Activated CD4-positive, alpha-beta memory T cell treated with anti-CD3 and anti-CD28 coated beads for 36 hours (primary cell): ENCODE measurements around the gene SMIM21. TPM values are rescaled to one million over a fixed set of nuclear protein-coding genes. Genes with fewer than 3 reads are reported as not detected.

Experiments used
- CTCF ChIA-PET: fragments of 350-600 bp; sonication (Branson Sonifier 250); formaldehyde crosslinking; loops from one replicate; lab custom pipeline; 2021; ENCODE audit warnings: antibody characterized with exemption, inconsistent platforms; lab: Charles Lee
- POLR2A ChIA-PET: fragments of 350-600 bp; sonication (Branson Sonifier 250); formaldehyde crosslinking; loops from one replicate; lab custom pipeline; 2021; ENCODE audit warnings: antibody characterized with exemption; lab: Charles Lee
- DNase-seq: peaks from one replicate; pipeline ENCODE4 v3.0.0-alpha.2; 2020
- H3K27ac Mint-ChIP-seq: one replicate; pipeline ENCODE4 v1.8.0; 2021; ENCODE audit warnings: mixed read lengths
- H3K27me3 Mint-ChIP-seq: one replicate; pipeline ENCODE4 v1.8.0; 2021; ENCODE audit warnings: mixed read lengths
- H3K36me3 Mint-ChIP-seq: one replicate; pipeline ENCODE4 v1.8.0; 2021; ENCODE audit warnings: mixed read lengths
- H3K4me1 Mint-ChIP-seq: one replicate; pipeline ENCODE4 v1.8.0; 2021; ENCODE audit warnings: low read depth, mixed read lengths
- H3K4me3 Mint-ChIP-seq: one replicate; pipeline ENCODE4 v1.8.0; 2021; ENCODE audit warnings: mild to moderate bottlenecking, mixed read lengths
- H3K9me3 Mint-ChIP-seq: one replicate; pipeline ENCODE4 v1.8.0; 2021; ENCODE audit warnings: mixed read lengths
- intact Hi-C: fragments of 100-400 bp; cut with micrococcal nuclease; formaldehyde crosslinking; loops from one replicate; pipeline ENCODE4 v1.15.1; 2023
- total RNA-seq, 2 experiments: library from RNA; stranded (reverse); gene quantifications; one replicate each; pipeline ENCODE4 v1.2.3, GENCODE V29; 2021

SMIM21 gene
- total RNA-seq, 2 experiments from 2014 or later: not detected

- intact Hi-C loops: no loop called here
- Mint-ChIP-seq H3K27me3 (peaks cover 1% of the 10 kb centered on the region), H3K36me3 (no peaks in the 10 kb centered on the region), H3K4me1 (no peaks in the 10 kb centered on the region), H3K9me3 (peaks cover 3% of the 10 kb centered on the region), H3K27ac (no peak overlapping the region), H3K4me3 (no peak overlapping the region)
- ChIA-PET CTCF (no interaction called here), POLR2A (no interaction called here)
- no peak for DNase-seq
Observed at GRCh38 chr18:75418293-75419005, 9.1 kb downstream of the SMIM21 start.

GRCh38 chr18:75410611-75411010 is 16.9 kb downstream of the SMIM21 start:
- DNase-seq: no peak
- ChIA-PET POLR2A (no interaction called here), CTCF (no interaction called here)
- H3K4me1 Mint-ChIP-seq: peaks cover 20% of the 10 kb centered on the region
- H3K36me3 Mint-ChIP-seq: no peaks in the 10 kb centered on the region
- H3K27me3 Mint-ChIP-seq: no peaks in the 10 kb centered on the region
- no peaks in the 10 kb centered on the region for H3K9me3 Mint-ChIP-seq
- intact Hi-C loops: no loop called here
- no peak overlapping the region for H3K4me3 Mint-ChIP-seq
- no peak overlapping the region for H3K27ac Mint-ChIP-seq

- intact Hi-C loops: no loop called here
- Mint-ChIP-seq H3K4me1 (peaks cover 20% of the 10 kb centered on the region), H3K36me3 (no peaks in the 10 kb centered on the region), H3K27me3 (no peaks in the 10 kb centered on the region), H3K4me3 (no peak overlapping the region), H3K9me3 (no peaks in the 10 kb centered on the region), H3K27ac (no peak overlapping the region)
- POLR2A ChIA-PET: no interaction called here
- no peak for DNase-seq
- CTCF ChIA-PET: no interaction called here
Observed at GRCh38 chr18:75409806-75410205, 17.7 kb downstream of the SMIM21 start.

GRCh38 chr18:75408554-75409506 is 18.7 kb downstream of the SMIM21 start:
- ChIA-PET CTCF (no interaction called here), POLR2A (no interaction called here)
- Mint-ChIP-seq H3K9me3 (no peaks in the 10 kb centered on the region), H3K27me3 (no peaks in the 10 kb centered on the region), H3K36me3 (no peaks in the 10 kb centered on the region), H3K4me1 (peaks cover 20% of the 10 kb centered on the region), H3K4me3 (no peak overlapping the region), H3K27ac (no peak overlapping the region)
- intact Hi-C loops: no loop called here
- DNase-seq: peak; percentile 60

GRCh38 chr18:75407468-75408437 is 19.8 kb downstream of the SMIM21 start:
- POLR2A ChIA-PET: no interaction called here
- intact Hi-C loops: no loop called here
- CTCF ChIA-PET: no interaction called here
- no peaks in the 10 kb centered on the region for H3K36me3 Mint-ChIP-seq
- peaks cover 20% of the 10 kb centered on the region for H3K4me1 Mint-ChIP-seq
- H3K4me3 Mint-ChIP-seq: no peak overlapping the region
- no peak for DNase-seq
- no peaks in the 10 kb centered on the region for H3K27me3 Mint-ChIP-seq
- no peak overlapping the region for H3K27ac Mint-ChIP-seq
- H3K9me3 Mint-ChIP-seq: no peaks in the 10 kb centered on the region

- Mint-ChIP-seq H3K36me3 (no peaks in the 10 kb centered on the region), H3K4me1 (peaks cover 20% of the 10 kb centered on the region), H3K27ac (no peak overlapping the region), H3K9me3 (no peaks in the 10 kb centered on the region), H3K27me3 (no peaks in the 10 kb centered on the region), H3K4me3 (no peak overlapping the region)
- intact Hi-C loops: no loop called here
- DNase-seq: no peak
- POLR2A ChIA-PET: no interaction called here
- CTCF ChIA-PET: no interaction called here
Observed at GRCh38 chr18:75406491-75407445, 20.7 kb downstream of the SMIM21 start.

- H3K4me3 Mint-ChIP-seq: no peak overlapping the region
- no peaks in the 10 kb centered on the region for H3K27me3 Mint-ChIP-seq
- no peaks in the 10 kb centered on the region for H3K9me3 Mint-ChIP-seq
- no peak overlapping the region for H3K27ac Mint-ChIP-seq
- POLR2A ChIA-PET: no interaction called here
- H3K36me3 Mint-ChIP-seq: no peaks in the 10 kb centered on the region
- intact Hi-C loops: no loop called here
- no peak for DNase-seq
- peaks cover 15% of the 10 kb centered on the region for H3K4me1 Mint-ChIP-seq
- CTCF ChIA-PET: interaction anchor here (1.4 kb wide), 1 partner anchor 12 kb away, joined by 3 read pairs; no protein-coding TSS in a partner anchor
Observed at GRCh38 chr18:75405351-75405750, 22.2 kb downstream of the SMIM21 start.

GRCh38 chr18:75400366-75400765 is 27.1 kb downstream of the SMIM21 start:
- CTCF ChIA-PET: no interaction called here
- Mint-ChIP-seq H3K27ac (no peak overlapping the region), H3K4me1 (no peaks in the 10 kb centered on the region), H3K4me3 (no peak overlapping the region), H3K27me3 (peaks cover 5% of the 10 kb centered on the region), H3K9me3 (no peaks in the 10 kb centered on the region), H3K36me3 (no peaks in the 10 kb centered on the region)
- intact Hi-C loops: no loop called here
- no peak for DNase-seq
- POLR2A ChIA-PET: no interaction called here

GRCh38 chr18:75395137-75395536 is 32.4 kb downstream of the SMIM21 start:
- CTCF ChIA-PET: no interaction called here
- H3K27me3 Mint-ChIP-seq: peaks cover 16% of the 10 kb centered on the region
- no peak overlapping the region for H3K4me3 Mint-ChIP-seq
- H3K4me1 Mint-ChIP-seq: no peaks in the 10 kb centered on the region
- POLR2A ChIA-PET: no interaction called here
- intact Hi-C loops: no loop called here
- no peak overlapping the region for H3K27ac Mint-ChIP-seq
- H3K9me3 Mint-ChIP-seq: no peaks in the 10 kb centered on the region
- H3K36me3 Mint-ChIP-seq: no peaks in the 10 kb centered on the region
- DNase-seq: no peak

GRCh38 chr18:75393721-75394120 is 33.8 kb downstream of the SMIM21 start:
- H3K4me1 Mint-ChIP-seq: no peaks in the 10 kb centered on the region
- H3K4me3 Mint-ChIP-seq: no peak overlapping the region
- no peak overlapping the region for H3K27ac Mint-ChIP-seq
- POLR2A ChIA-PET: no interaction called here
- no peak for DNase-seq
- no peaks in the 10 kb centered on the region for H3K9me3 Mint-ChIP-seq
- CTCF ChIA-PET: no interaction called here
- intact Hi-C loops: no loop called here
- H3K27me3 Mint-ChIP-seq: peaks cover 21% of the 10 kb centered on the region
- no peaks in the 10 kb centered on the region for H3K36me3 Mint-ChIP-seq

- peaks cover 21% of the 10 kb centered on the region for H3K27me3 Mint-ChIP-seq
- POLR2A ChIA-PET: no interaction called here
- intact Hi-C loops: no loop called here
- no peak overlapping the region for H3K27ac Mint-ChIP-seq
- H3K4me1 Mint-ChIP-seq: no peaks in the 10 kb centered on the region
- CTCF ChIA-PET: no interaction called here
- DNase-seq: no peak
- H3K9me3 Mint-ChIP-seq: no peaks in the 10 kb centered on the region
- no peaks in the 10 kb centered on the region for H3K36me3 Mint-ChIP-seq
- H3K4me3 Mint-ChIP-seq: no peak overlapping the region
Observed at GRCh38 chr18:75392226-75392578, 35.3 kb downstream of the SMIM21 start.
